K562 (cell line): ENCODE results near the gene TTC32. TPM values are rescaled to one million over a fixed set of nuclear protein-coding genes. Genes with fewer than 3 reads are reported as not detected.
A peak's percentile ranks its signal among the peaks of the same experiment; 100 is the strongest.

Experiments
- ATAC-seq: fragments of 200-7000 bp; cut with Tn5 transposase; 3 replicates; pipeline ENCODE4 v1.9.1; 2020; ENCODE audit warnings: moderate library complexity
- BruUV-seq: library from RNA; stranded (reverse); fragments of 400-500 nt; replicated peaks from 2 replicates; lab custom pipeline; 2021; lab: Mats Ljungman, UMichigan
- CTCF ChIA-PET: fragments of 300-600 bp; formaldehyde crosslinking; extraction: SDS; loops from one replicate; lab custom pipeline; 2021; ENCODE audit warnings: low intra/inter-chr PET ratio; lab: Yijun Ruan, JAX
- POLR2A ChIA-PET: fragments of 300-600, 350-650 bp; sonication (Branson Sonifier 250); formaldehyde crosslinking; extraction: SDS; loops from one replicate; lab custom pipeline; 2021; ENCODE audit warnings: antibody characterized with exemption, inconsistent platforms; lab: Yijun Ruan, JAX
- DNase-seq, 4 experiments: peaks; one replicate each; pipeline versions ENCODE4 v3.0.0 to v3.0.0-alpha.2; 2011 to 2018; ENCODE audit warnings: low spot score in 3 of 4, mixed read lengths in 3 of 4; ENCODE audit errors: extremely low read depth in 1 of 4
- FAIRE-seq: peaks from 2 replicates; lab custom pipeline; 2011; peaks lifted over from hg19 to GRCh38; lab: Jason Lieb, UNC
- H2AFZ ChIP-seq: 2 replicates; pipeline ENCODE4 v1.6.0; 2011; ENCODE audit warnings: low read depth, low read length, control low read depth, inconsistent platforms
- H3K27ac ChIP-seq: fragments of 200-600 bp; 3 replicates; pipeline ENCODE4 v1.8.0; 2011; ENCODE audit warnings: low read depth, mild to moderate bottlenecking, control low read depth, inconsistent platforms, low read length, moderate library complexity, mixed read lengths; ENCODE audit errors: extremely low read depth
- H3K27me3 ChIP-seq, 2 experiments: fragments of 300-600 bp in 1 of 2; 2 replicates in 1 of 2; 3 replicates in 1 of 2; pipeline versions ENCODE4 v1.6.0 to v1.8.0; 2011; ENCODE audit warnings: inconsistent platforms in 2 of 2, low read length in 2 of 2, mild to moderate bottlenecking in 1 of 2, mixed read lengths in 1 of 2, moderate library complexity in 1 of 2; ENCODE audit not compliant: control insufficient read depth in 2 of 2, insufficient read depth in 2 of 2
- H3K36me3 ChIP-seq: fragments of 300-600 bp; 3 replicates; pipeline ENCODE4 v1.8.0; 2011; ENCODE audit warnings: mild to moderate bottlenecking, low read length, inconsistent platforms; ENCODE audit not compliant: control insufficient read depth, insufficient read depth
- H3K4me1 ChIP-seq, 2 experiments: fragments of 200-600 bp in 1 of 2; replicated peaks in 1 of 2; 2 replicates in 1 of 2; 3 replicates in 1 of 2; pipeline versions ENCODE4 v1.5.1 to v1.8.0; 2011; ENCODE audit warnings: inconsistent platforms in 2 of 2, low read length in 2 of 2, mild to moderate bottlenecking in 1 of 2, mixed read lengths in 1 of 2, moderate library complexity in 1 of 2; ENCODE audit not compliant: control insufficient read depth in 2 of 2, insufficient read depth in 2 of 2
- H3K4me2 ChIP-seq: 2 replicates; pipeline ENCODE4 v1.6.1; 2011; ENCODE audit warnings: low read length, control low read depth, inconsistent platforms, mixed read lengths; ENCODE audit not compliant: insufficient read depth
- H3K4me3 ChIP-seq: fragments of 200-600 bp; sonication (generic), shearing (Covaris generic); 2 replicates; pipeline ENCODE4 v1.5.1; 2016; ENCODE audit warnings: control low read depth, inconsistent platforms
- H3K79me2 ChIP-seq: fragments of 200-600 bp; 3 replicates; pipeline ENCODE4 v1.8.0; 2011; ENCODE audit warnings: low read length, inconsistent platforms; ENCODE audit not compliant: control insufficient read depth, insufficient read depth
- H3K9ac ChIP-seq, 2 experiments: 2 replicates each; pipeline versions ENCODE4 v1.6.0 to v1.6.1; 2011; ENCODE audit warnings: low read depth in 2 of 2, low read length in 2 of 2, control low read depth in 1 of 2, inconsistent platforms in 1 of 2, mild to moderate bottlenecking in 1 of 2, mixed read lengths in 1 of 2; ENCODE audit not compliant: insufficient read depth in 1 of 2
- H3K9me1 ChIP-seq: one replicate; pipeline ENCODE4 v1.6.0; 2011; ENCODE audit warnings: inconsistent platforms, mild to moderate bottlenecking, low read length, moderate library complexity; ENCODE audit not compliant: control insufficient read depth, insufficient read depth
- H3K9me3 ChIP-seq: replicated peaks from 2 replicates; pipeline ENCODE4 v1.5.1; 2011; ENCODE audit warnings: low read depth, low read length, inconsistent platforms; ENCODE audit not compliant: control insufficient read depth, insufficient read depth
- H4K20me1 ChIP-seq: replicated peaks from 2 replicates; pipeline ENCODE4 v1.6.1; 2011; ENCODE audit warnings: low read length, inconsistent platforms, mixed read lengths; ENCODE audit not compliant: control insufficient read depth, insufficient read depth
- JUND ChIP-seq, 2 experiments: IDR thresholded peaks; 2 replicates in 1 of 2; 3 replicates in 1 of 2; pipeline ENCODE4 v1.6.1; 2011; ENCODE audit warnings: borderline replicate concordance in 2 of 2, low read depth in 2 of 2, low read length in 2 of 2, improper control_type of control experiment in 1 of 2, missing biosample characterization in 1 of 2, missing genetic modification characterization in 1 of 2, missing genetic modification reagents in 1 of 2
- NFXL1 ChIP-seq: fragments of 450-650 bp; formaldehyde crosslinking; IDR thresholded peaks from 2 replicates; pipeline ENCODE4 v1.4.0; 2021; ENCODE audit warnings: mild to moderate bottlenecking
- NRF1 ChIP-seq, 2 experiments: fragments of 450-650 bp; IDR thresholded peaks in 1 of 2; conservative IDR thresholded peaks in 1 of 2; 2 replicates each; pipeline ENCODE4 v1.6.1; 2014; ENCODE audit warnings: mild to moderate bottlenecking in 2 of 2
- POLR2AphosphoS5 ChIP-seq: IDR thresholded peaks from 2 replicates; pipeline ENCODE4 v1.6.1; 2011; ENCODE audit warnings: mild to moderate bottlenecking, low read depth, low read length, moderate library complexity; ENCODE audit not compliant: control insufficient read depth, insufficient read depth
- POLR2B ChIP-seq: fragments of 450-650 bp; IDR thresholded peaks from 2 replicates; pipeline ENCODE4 v1.6.1; 2018; ENCODE audit warnings: low read depth; ENCODE audit not compliant: partially characterized antibody
- SMARCA4 ChIP-seq: fragments of 450-650 bp; IDR thresholded peaks from 2 replicates; pipeline ENCODE4 v1.6.1; 2016
- SMARCE1 ChIP-seq: fragments of 450-650 bp; IDR thresholded peaks from 2 replicates; pipeline ENCODE4 v1.7.1; 2016; ENCODE audit warnings: mild to moderate bottlenecking
- TEAD4 ChIP-seq, 2 experiments: sonication (generic) in 1 of 2; formaldehyde crosslinking in 1 of 2; IDR thresholded peaks; 2 replicates each; pipeline versions ENCODE4 v1.6.1 to v1.8.0; 2012 to 2022; ENCODE audit warnings: borderline replicate concordance in 1 of 2, inconsistent platforms in 1 of 2, low read length in 1 of 2, mild to moderate bottlenecking in 1 of 2, missing genetic modification reagents in 1 of 2
- ZNF232 ChIP-seq: sonication (generic); formaldehyde crosslinking; IDR thresholded peaks from 2 replicates; pipeline ENCODE4 v1.8.0; 2022; ENCODE audit warnings: mild to moderate bottlenecking, missing genetic modification reagents
- ZNF384 ChIP-seq: IDR thresholded peaks from 2 replicates; pipeline ENCODE4 v1.6.1; 2012; ENCODE audit warnings: low read depth, low read length, improper control_type of control experiment
- ZNF75A ChIP-seq: fragments of 450-650 bp; formaldehyde crosslinking; IDR thresholded peaks from 2 replicates; pipeline ENCODE4 v1.4.0; 2020; ENCODE audit warnings: mild to moderate bottlenecking
- WGBS: fragments of 100-300 bp; shearing (Covaris generic); methylation state at CpG from one replicate; pipeline ENCODE4 v1.1.6; 2016; ENCODE audit warnings: low coverage, mixed read lengths; ENCODE audit not compliant: insufficient coverage; ENCODE audit errors: missing lambda C conversion rate; 5-methylcytosine and 5-hydroxymethylcytosine counted together
- in situ Hi-C: fragments of 300-500 bp; cut with MboI; formaldehyde crosslinking; loops from 4 replicates; pipeline ENCODE4 v1.15.0; 2018; ENCODE audit warnings: inconsistent platforms, mixed read lengths
- intact Hi-C: fragments of 100-400 bp; cut with micrococcal nuclease; formaldehyde crosslinking; loops from 2 replicates; pipeline ENCODE4 v1.14.2; 2022
- polyA plus RNA-seq, 8 experiments: library from polyadenylated mRNA; depleted of rRNA in 4 of 8; stranded (reverse) in 5 of 8; unstranded in 3 of 8; fragments of >200 nt; fragmentation: Nextera tagmentation in 2 of 8; fragmentation: Illumina TruSeq in 1 of 8; extraction: Ambion mirVana in 2 of 8; extraction: Trizol in 1 of 8; gene quantifications; 2 replicates each; pipeline versions ENCODE4 v1.2.1 to v1.2.3, GENCODE V29; 2011 to 2014; ENCODE audit warnings: inconsistent platforms in 1 of 8, missing spikeins in 1 of 8
- total RNA-seq, 7 experiments: library from RNA; depleted of rRNA in 6 of 7; stranded (reverse); fragments of >200 nt in 6 of 7; fragmentation: Illumina TruSeq in 2 of 7; extraction: Trizol in 2 of 7; gene quantifications; 2 replicates each; pipeline versions ENCODE4 v1.2.1 to v1.2.3, GENCODE V29; 2011 to 2021; ENCODE audit warnings: low replicate concordance in 1 of 7
- TF ChIP-seq, protein P1 (sequence below), 2 experiments: fragments of 450-650 bp; IDR thresholded peaks; 2 replicates each; pipeline ENCODE4 v1.6.1; 2016
- TF ChIP-seq, protein P2 (sequence below), 2 experiments: fragments of 450-650 bp; IDR thresholded peaks; 2 replicates each; pipeline ENCODE4 v1.6.1; 2018; ENCODE audit warnings: mild to moderate bottlenecking in 2 of 2, low read depth in 1 of 2; ENCODE audit not compliant: partially characterized antibody in 2 of 2
- TF ChIP-seq, protein P3 (sequence below), 2 experiments: fragments of 450-650 bp in 1 of 2; sonication (generic) in 1 of 2; formaldehyde crosslinking in 1 of 2; IDR thresholded peaks in 1 of 2; conservative IDR thresholded peaks in 1 of 2; 2 replicates each; pipeline versions ENCODE4 v1.6.1 to v1.8.1; 2016 to 2023; ENCODE audit warnings: mild to moderate bottlenecking in 2 of 2, moderate library complexity in 2 of 2, inconsistent platforms in 1 of 2, missing genetic modification reagents in 1 of 2

The TTC32 gene
- total and polyA plus RNA-seq, 9 of the 15 experiments (the other 6 are each of a cell fraction or from before 2014, with no cell fraction given), result 27.6 to 71.4 (median 52.6) TPM

DNA sequence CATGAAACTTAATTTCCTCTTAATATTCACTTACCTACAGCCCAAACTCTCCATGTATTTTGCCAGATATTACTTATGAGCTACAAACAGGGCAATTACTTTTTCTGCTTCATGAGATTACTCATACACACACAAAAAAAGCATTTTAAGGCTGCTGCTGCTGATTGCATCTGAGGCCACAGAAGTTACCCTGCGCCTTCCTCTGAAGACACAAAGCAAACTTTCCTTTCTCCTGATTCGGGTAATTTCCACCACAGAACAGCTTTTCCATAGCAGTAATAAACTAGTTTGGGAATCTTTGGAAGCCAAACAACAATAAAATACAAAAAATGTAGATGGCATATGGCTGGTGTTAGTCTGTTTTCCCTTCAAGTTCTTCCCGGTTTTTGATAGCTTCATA lies 6.2 kb downstream of the TTC32 start:
- H3K4me2 ChIP-seq, result peak overlapping the region; percentile 73
- H2AFZ ChIP-seq, result peak overlapping the region; percentile 6; the same call in 1 of the 2 replicates
- H3K9ac ChIP-seq, result peak overlapping the region; percentile 57 to 66; a peak in 3 of 4 replicates
- intact Hi-C loops, result no loop called here
- H3K4me3 ChIP-seq, result peak overlapping the region; percentile 28
- no peaks in the 10 kb centered on the region for H3K9me1 ChIP-seq
- peaks cover 3% of the 10 kb centered on the region; the same call in 1 of the 3 replicates for H3K36me3 ChIP-seq
- ChIA-PET POLR2A (no interaction called here), CTCF (no interaction called here)
- FAIRE-seq (peak; percentile 88), DNase-seq (peak; percentile 13 to 56 (median 31)), ATAC-seq (peak; percentile 37)
- H3K27me3 ChIP-seq, result no peaks in the 10 kb centered on the region
- H3K4me1 ChIP-seq, result peaks cover 7 to 12% of the 10 kb centered on the region in 2 experiments; a peak in 4 of 5 replicates
- peaks cover 83% of the 10 kb centered on the region for H3K79me2 ChIP-seq
- WGBS, result 0% methylated on average over 3 of the region's 3 CpGs
- no peaks in the 10 kb centered on the region for H3K9me3 ChIP-seq
- in situ Hi-C loops, result no loop called here
- BruUV-seq, result no TSS peak
- H3K27ac ChIP-seq, result peak overlapping the region; percentile 74
- H4K20me1 ChIP-seq, result peaks cover 7% of the 10 kb centered on the region; the same call in 1 of the 2 replicates
- TF ChIP-seq, protein P1, sequence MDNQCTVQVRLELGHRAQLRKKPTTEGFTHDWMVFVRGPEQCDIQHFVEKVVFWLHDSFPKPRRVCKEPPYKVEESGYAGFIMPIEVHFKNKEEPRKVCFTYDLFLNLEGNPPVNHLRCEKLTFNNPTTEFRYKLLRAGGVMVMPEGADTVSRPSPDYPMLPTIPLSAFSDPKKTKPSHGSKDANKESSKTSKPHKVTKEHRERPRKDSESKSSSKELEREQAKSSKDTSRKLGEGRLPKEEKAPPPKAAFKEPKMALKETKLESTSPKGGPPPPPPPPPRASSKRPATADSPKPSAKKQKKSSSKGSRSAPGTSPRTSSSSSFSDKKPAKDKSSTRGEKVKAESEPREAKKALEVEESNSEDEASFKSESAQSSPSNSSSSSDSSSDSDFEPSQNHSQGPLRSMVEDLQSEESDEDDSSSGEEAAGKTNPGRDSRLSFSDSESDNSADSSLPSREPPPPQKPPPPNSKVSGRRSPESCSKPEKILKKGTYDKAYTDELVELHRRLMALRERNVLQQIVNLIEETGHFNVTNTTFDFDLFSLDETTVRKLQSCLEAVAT (IDR thresholded peaks at IDR 0.05), result peak in 1 of 2 experiments; percentile 57; a peak in 1 of 4 replicates
- TF ChIP-seq ZNF232 (CRISPR knock-in tag), result no peak
- TF ChIP-seq, protein P2, sequence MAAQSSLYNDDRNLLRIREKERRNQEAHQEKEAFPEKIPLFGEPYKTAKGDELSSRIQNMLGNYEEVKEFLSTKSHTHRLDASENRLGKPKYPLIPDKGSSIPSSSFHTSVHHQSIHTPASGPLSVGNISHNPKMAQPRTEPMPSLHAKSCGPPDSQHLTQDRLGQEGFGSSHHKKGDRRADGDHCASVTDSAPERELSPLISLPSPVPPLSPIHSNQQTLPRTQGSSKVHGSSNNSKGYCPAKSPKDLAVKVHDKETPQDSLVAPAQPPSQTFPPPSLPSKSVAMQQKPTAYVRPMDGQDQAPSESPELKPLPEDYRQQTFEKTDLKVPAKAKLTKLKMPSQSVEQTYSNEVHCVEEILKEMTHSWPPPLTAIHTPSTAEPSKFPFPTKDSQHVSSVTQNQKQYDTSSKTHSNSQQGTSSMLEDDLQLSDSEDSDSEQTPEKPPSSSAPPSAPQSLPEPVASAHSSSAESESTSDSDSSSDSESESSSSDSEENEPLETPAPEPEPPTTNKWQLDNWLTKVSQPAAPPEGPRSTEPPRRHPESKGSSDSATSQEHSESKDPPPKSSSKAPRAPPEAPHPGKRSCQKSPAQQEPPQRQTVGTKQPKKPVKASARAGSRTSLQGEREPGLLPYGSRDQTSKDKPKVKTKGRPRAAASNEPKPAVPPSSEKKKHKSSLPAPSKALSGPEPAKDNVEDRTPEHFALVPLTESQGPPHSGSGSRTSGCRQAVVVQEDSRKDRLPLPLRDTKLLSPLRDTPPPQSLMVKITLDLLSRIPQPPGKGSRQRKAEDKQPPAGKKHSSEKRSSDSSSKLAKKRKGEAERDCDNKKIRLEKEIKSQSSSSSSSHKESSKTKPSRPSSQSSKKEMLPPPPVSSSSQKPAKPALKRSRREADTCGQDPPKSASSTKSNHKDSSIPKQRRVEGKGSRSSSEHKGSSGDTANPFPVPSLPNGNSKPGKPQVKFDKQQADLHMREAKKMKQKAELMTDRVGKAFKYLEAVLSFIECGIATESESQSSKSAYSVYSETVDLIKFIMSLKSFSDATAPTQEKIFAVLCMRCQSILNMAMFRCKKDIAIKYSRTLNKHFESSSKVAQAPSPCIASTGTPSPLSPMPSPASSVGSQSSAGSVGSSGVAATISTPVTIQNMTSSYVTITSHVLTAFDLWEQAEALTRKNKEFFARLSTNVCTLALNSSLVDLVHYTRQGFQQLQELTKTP (IDR thresholded peaks at IDR 0.05; ENCODE audit: low read depth in 1 of 2, partially characterized antibody in 2 of 2), result peak in 1 of 2 experiments; percentile 39
- TF ChIP-seq POLR2AphosphoS5, result no peak
- peak; percentile 34; the same call in 1 of the 2 replicates for TF ChIP-seq TEAD4 (IDR thresholded peaks at IDR 0.05; ENCODE audit: low read length)
- TF ChIP-seq TEAD4 (CRISPR knock-in tag; IDR thresholded peaks at IDR 0.05; ENCODE audit: borderline replicate concordance), result no peak
- peak; percentile 63; the same call in 1 of the 2 replicates for TF ChIP-seq SMARCA4
- peak; percentile 33 for TF ChIP-seq POLR2B
- no peak for TF ChIP-seq NFXL1 (CRISPR knock-in tag)
- TF ChIP-seq ZNF384, result 0 out of 2 replicates have a peak, but pooled peaks have one; percentile 41
- TF ChIP-seq SMARCE1, result peak; percentile 38; the same call in 1 of the 2 replicates
- TF ChIP-seq JUND (IDR thresholded peaks at IDR 0.05; ENCODE audit: borderline replicate concordance, low read depth, low read length), result peak; percentile 43; the same call in 1 of the 2 replicates
- TF ChIP-seq JUND (tag; IDR thresholded peaks at IDR 0.05; ENCODE audit: borderline replicate concordance, low read depth, low read length), result peak; percentile 32; the same call in 1 of the 3 replicates
- TF ChIP-seq ZNF75A (CRISPR knock-in tag), result 0 out of 2 replicates have a peak, but pooled peaks have one; percentile 1
- peak in 1 of 2 experiments; percentile 25; a peak in 1 of 4 replicates for TF ChIP-seq NRF1 (conservative IDR thresholded peaks at IDR 0.05 in 1 of 2, IDR thresholded peaks at IDR 0.05 in 1 of 2)
- TF ChIP-seq, protein P3, sequence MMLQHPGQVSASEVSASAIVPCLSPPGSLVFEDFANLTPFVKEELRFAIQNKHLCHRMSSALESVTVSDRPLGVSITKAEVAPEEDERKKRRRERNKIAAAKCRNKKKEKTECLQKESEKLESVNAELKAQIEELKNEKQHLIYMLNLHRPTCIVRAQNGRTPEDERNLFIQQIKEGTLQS (IDR thresholded peaks at IDR 0.05), result peak; percentile 43; the same call in 1 of the 2 replicates
- TF ChIP-seq, protein P3 (CRISPR knock-in tag; conservative IDR thresholded peaks at IDR 0.05), result no peak
